Mucosa of rectum (tissue), 2 donors: ENCODE measurements around the gene FLII.
"Not testable (repeated sequence)": the region's sequence is repeated elsewhere in the genome, so short reads cannot be mapped to it uniquely, and the experiment has no call there.

Experiments used
- H3K27ac ChIP-seq, 2 donors: one replicate each; pipeline ENCODE4 v1.7.0; 2013; ENCODE audit warnings: inconsistent platforms in 2 of 2, low read depth in 2 of 2, low read length in 2 of 2
- H3K27me3 ChIP-seq, 2 donors: one replicate each; pipeline ENCODE4 v1.7.0; 2013; ENCODE audit warnings: low read length in 2 of 2; ENCODE audit not compliant: control insufficient read depth in 2 of 2, insufficient read depth in 2 of 2
- H3K36me3 ChIP-seq, 2 donors: one replicate each; pipeline ENCODE4 v1.7.0; 2013; ENCODE audit warnings: low read length in 2 of 2; ENCODE audit not compliant: control insufficient read depth in 2 of 2, insufficient read depth in 2 of 2
- H3K4me1 ChIP-seq, 2 donors: one replicate each; pipeline ENCODE4 v1.7.0; 2013; ENCODE audit warnings: low read length in 2 of 2, mild to moderate bottlenecking in 1 of 2; ENCODE audit not compliant: control insufficient read depth in 2 of 2, insufficient read depth in 2 of 2
- H3K4me3 ChIP-seq, 2 donors: one replicate each; pipeline ENCODE4 v1.7.0; 2013; ENCODE audit warnings: low read length in 2 of 2
- H3K9ac ChIP-seq, 2 donors: one replicate each; pipeline ENCODE4 v1.7.0; 2013; ENCODE audit warnings: low read length in 2 of 2, low read depth in 1 of 2, mild to moderate bottlenecking in 1 of 2
- H3K9me3 ChIP-seq, 2 donors: one replicate each; pipeline ENCODE4 v1.7.0; 2013; ENCODE audit warnings: low read length in 2 of 2; ENCODE audit not compliant: control insufficient read depth in 2 of 2
- donor health status: healthy.
- donor health status: Normal muscosa, but diverticular disease.

The FLII gene

DNA sequence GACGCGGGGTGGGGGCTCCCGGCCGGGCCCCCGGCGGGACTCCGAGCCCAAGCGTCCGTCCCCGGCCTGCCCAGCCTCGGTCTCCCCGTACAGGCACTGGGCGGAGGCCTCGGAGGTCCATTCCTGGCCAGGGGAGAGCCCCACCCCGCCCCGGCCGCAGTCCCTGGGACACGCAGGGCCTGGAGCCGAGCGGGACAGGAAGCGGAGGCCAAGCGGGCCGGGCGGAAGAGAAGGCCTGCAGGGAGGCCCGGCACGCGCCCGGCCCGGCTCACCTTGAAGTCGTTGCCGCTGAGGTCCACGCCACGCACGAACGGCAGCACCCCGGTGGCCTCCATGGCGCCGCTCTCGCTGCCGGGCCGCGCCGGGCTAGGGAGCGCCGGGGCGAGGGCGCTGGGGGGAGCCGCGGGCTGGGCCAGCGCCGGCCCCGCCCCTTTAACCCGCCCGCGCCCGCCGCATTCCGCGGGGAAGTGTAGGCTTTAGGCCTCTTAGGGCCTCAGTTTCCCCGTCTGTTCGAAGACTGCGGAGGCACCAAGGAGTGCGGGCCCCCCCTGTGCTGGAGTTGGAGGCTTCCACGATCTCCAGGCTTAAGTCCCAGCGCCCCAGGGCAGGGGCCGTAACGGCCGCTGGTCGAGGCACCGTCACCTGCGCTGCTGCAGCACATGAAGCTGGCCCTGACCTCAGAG is at the start of gene FLII:
Gene FLII, minus strand, starts transcription at position 383 of the 683 bp plus-strand sequence. Its CDS starts 48 bp downstream, at position 335.
- Histone ChIP-seq H3K27me3 (no peaks in the 10 kb centered on the region), H3K9me3 (no peaks in the 10 kb centered on the region), H3K4me1 (peaks cover 32 to 41% of the 10 kb centered on the region in 2 donors), H3K27ac (peak within 1 kb of the TSS; percentile 94), H3K4me3 (peak within 1 kb of the TSS; percentile 87 to 92), H3K36me3 (peaks cover 18 to 37% of the 10 kb centered on the region in 2 donors), H3K9ac (peak within 1 kb of the TSS; percentile 86 to 93)

DNA sequence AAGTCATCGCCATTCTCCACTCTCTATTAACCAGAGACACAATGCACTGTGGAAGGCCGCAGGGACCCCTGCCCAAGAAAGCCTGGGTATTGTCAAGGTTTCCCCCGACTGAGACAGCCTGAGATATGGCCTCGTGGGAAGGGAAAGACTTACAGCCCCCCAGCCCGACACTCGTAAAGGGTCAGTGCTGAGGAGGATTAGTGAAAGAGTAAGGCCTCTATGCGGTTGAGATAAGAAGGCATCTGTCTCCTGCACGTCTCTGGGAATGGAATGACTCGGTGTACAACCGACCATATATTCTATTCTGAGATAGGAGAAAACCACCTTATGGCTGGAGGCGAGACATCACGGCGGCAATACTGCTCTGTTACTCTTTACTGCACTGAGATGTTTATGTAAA is 44.7 kb upstream of the FLII start:
- H3K36me3 ChIP-seq = peaks cover 51 to 60% of the 10 kb centered on the region in 2 donors
- H3K27ac ChIP-seq, H3K27me3 ChIP-seq, H3K4me3 ChIP-seq, H3K9ac ChIP-seq, H3K4me1 ChIP-seq, H3K9me3 ChIP-seq: not testable (repeated sequence)

DNA sequence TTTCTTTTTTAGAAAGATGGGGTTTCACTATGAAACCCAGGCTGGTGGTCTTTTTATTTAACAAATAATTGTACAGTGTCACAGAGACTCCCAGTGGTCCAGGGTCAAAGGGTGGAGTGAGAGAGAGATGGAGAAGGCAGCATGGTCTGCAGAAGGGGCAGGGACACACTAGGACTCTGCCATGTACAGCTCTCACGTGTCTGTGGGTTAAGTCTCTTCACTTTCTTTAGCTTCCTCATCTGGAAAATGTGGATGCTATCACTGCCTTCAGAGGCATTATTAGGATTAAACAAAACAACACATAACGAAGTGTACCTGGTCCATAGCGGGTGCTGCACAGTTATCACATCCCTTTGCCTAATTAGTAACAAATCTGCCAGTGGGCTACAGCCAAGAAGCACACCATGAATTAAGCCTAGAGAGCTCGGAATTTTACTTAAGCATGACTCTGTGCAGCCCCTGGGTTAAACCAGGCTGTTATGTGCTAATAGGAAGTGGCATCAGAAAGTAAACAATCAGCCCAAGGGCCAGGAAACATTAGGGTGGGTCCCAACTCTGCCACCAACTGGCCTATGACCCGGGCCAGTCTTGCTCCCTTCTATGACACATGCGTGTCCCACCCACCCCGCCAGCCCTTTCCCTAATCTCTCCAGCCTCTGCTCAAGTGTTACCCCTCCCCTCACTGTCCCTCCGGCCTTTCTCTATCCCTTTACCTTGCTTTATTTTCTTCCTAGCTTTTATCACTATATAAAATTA is 42.4 kb upstream of the FLII start:
- no peak overlapping the region for H3K9ac ChIP-seq
- H3K4me1 ChIP-seq = no peaks in the 10 kb centered on the region
- no peaks in the 10 kb centered on the region for H3K9me3 ChIP-seq
- H3K27ac ChIP-seq = no peak overlapping the region
- peaks cover 42 to 52% of the 10 kb centered on the region in 2 donors for H3K36me3 ChIP-seq
- H3K27me3 ChIP-seq = no peaks in the 10 kb centered on the region
- no peak overlapping the region for H3K4me3 ChIP-seq

DNA sequence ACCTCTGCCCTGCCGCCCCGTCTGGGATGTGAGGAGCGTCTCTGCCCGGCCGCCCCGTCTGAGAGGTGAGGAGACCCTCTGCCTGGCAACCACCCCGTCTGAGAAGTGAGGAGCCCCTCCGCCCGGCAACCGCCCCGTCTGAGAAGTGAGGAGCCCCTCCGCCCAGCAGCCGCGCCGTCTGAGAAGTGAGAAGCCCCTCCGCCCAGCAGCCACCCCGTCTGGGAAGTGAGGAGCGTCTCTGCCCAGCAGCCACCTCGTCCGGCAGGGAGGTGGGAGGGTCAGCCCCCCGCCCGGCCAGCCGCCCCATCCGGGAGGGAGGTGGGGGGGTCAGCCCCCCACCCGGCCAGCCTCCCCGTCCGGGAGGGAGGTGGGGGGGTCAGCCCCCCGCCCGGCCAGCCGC is 39.5 kb upstream of the FLII start:
- H3K9ac ChIP-seq, H3K27ac ChIP-seq, H3K4me1 ChIP-seq, H3K27me3 ChIP-seq, H3K4me3 ChIP-seq, H3K9me3 ChIP-seq: not testable (repeated sequence)
- peaks cover 37 to 45% of the 10 kb centered on the region in 2 donors for H3K36me3 ChIP-seq

DNA sequence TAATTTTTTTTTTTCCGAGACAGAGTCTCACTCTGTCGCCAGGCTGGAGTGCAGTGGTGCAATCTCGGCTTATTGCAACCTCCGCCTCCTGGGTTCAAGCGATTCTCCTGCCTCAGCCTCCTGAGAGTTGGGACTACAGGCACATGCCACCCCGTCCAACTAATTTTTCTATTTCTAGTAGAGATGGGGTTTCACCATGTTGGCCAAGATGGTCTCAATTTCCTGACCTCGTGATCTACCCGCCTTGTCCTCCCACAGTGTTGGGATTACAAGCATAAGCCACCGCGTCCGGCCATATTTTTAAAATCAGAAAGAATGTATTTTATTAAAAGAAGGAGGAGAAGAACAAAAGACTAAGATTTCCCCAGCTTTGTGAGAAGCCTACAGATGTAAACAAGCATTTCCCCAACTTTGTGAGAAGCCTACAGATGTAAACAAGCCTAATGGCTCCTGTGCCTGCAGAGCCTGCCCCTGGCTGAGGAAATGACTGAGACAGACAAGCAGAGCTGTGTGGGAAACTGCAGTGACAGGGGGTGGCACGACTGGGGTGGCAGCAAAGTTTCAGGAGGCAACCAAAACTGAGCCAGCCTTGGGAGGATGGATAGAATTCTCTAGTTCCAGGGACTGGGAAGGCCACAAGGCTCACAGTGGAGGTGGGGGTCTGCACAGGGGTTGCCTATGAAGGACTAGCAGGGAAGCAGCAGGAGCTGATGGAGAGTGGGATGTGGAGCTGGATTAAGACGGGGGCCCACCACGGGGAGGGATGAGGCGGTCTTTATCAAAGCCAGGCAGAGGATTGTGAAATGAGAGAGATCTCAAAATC is 33.4 kb upstream of the FLII start:
- peaks cover 41 to 59% of the 10 kb centered on the region in 2 donors for H3K36me3 ChIP-seq
- H3K4me1 ChIP-seq = no peaks in the 10 kb centered on the region
- no peaks in the 10 kb centered on the region for H3K27me3 ChIP-seq
- H3K4me3 ChIP-seq = no peak overlapping the region
- no peaks in the 10 kb centered on the region for H3K9me3 ChIP-seq
- H3K9ac ChIP-seq = no peak overlapping the region
- no peak overlapping the region for H3K27ac ChIP-seq

DNA sequence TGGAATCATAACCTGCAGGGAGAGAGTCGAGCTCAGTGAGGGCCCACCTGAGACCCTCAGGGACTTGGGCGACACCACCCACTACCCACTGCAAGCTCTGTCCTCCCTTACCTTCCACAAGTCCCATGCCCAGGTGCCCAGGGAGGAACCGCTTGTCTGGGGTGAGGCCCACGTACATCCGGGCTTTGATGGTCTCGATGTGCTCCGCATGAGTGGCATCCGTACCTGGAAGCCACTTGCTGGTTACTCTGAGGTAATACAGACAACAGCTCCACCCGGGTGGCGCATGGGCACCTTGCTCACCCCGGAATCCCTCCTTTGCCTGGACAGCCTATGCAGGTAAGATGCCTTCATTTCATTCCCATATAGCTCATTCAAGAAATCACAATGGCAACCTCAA is 26.8 kb upstream of the FLII start:
- H3K9ac ChIP-seq = no peak overlapping the region
- H3K36me3 ChIP-seq = peaks cover 53 to 73% of the 10 kb centered on the region in 2 donors
- no peak overlapping the region for H3K4me3 ChIP-seq
- H3K27me3 ChIP-seq = no peaks in the 10 kb centered on the region
- H3K4me1 ChIP-seq = no peaks in the 10 kb centered on the region
- no peaks in the 10 kb centered on the region for H3K9me3 ChIP-seq
- no peak overlapping the region for H3K27ac ChIP-seq

DNA sequence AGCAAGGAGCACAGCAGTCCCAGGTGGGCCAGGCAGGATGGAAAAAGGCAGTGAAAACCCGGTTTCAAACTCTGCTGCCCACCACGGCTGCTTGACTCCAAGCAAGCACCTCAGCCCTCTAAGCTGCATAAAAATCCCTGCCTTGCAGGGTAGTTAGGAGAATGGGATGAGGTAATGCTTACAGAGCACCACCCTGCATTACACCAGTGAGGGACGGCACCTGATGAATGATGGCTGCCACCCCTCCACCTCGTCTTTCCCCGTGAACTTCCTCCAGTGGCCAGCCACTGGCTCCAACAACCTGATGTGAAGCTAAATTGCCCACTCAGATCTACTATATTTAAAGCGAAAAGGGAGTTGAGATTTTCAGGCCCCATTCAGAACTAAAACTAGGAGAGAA is 23.2 kb upstream of the FLII start:
- no peaks in the 10 kb centered on the region for H3K27me3 ChIP-seq
- no peak overlapping the region for H3K27ac ChIP-seq
- no peaks in the 10 kb centered on the region for H3K9me3 ChIP-seq
- no peak overlapping the region for H3K4me3 ChIP-seq
- H3K9ac ChIP-seq = no peak overlapping the region
- peaks cover 51 to 70% of the 10 kb centered on the region in 2 donors for H3K36me3 ChIP-seq
- no peaks in the 10 kb centered on the region for H3K4me1 ChIP-seq

DNA sequence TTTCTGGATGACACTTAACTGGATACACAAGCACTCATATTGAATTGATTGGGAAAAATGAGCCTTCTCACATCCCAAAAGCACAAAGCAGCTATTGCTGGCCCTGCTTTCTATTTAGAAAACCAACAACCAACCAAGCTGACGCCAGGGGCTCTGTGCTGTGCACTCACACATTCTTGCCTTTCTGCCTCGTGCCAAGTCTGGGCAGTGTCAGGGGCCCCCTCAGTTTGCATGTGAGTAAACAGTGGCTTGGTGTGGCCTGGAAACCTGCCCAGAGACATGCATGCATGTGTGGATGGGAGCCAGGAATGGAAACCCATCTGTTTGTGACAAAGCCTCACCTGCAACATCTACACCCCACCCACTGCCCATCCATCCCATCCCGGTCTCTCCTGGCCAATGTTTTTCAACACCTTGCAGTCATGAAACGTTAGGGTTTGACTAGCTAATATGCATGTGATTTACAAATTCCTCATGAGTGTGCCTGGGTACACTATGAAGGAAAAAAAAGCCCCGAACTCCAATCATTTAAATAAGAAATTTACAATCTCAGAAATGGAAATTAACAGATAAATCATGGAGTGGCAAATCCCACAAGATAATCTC is 22.3 kb upstream of the FLII start:
- Histone ChIP-seq H3K36me3 (peaks cover 59 to 76% of the 10 kb centered on the region in 2 donors), H3K27ac (no peak overlapping the region), H3K9me3 (no peaks in the 10 kb centered on the region), H3K4me3 (no peak overlapping the region), H3K27me3 (no peaks in the 10 kb centered on the region), H3K4me1 (no peaks in the 10 kb centered on the region), H3K9ac (no peak overlapping the region)

DNA sequence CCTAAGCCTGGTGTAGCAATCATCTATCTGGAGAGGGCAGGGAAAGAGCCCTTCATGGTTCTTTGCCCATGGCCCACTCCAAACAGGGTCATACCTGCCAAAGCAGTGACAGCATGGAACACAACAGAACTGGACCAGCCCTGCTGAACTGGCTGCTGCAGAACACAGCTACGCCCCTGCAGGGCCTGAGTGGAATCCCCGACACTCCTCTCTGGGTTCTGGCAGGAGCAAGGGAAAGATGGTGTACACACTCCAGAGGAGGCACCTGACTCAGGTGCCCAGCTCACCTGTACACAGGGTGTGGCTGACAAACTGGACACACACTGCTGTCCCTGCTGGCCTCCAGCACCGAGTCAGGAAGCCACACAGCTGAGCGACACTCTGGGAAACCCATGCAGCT is 21.7 kb upstream of the FLII start:
- Histone ChIP-seq H3K27me3 (no peaks in the 10 kb centered on the region), H3K4me1 (no peaks in the 10 kb centered on the region), H3K4me3 (no peak overlapping the region), H3K27ac (no peak overlapping the region), H3K9me3 (no peaks in the 10 kb centered on the region), H3K36me3 (peaks cover 55 to 72% of the 10 kb centered on the region in 2 donors), H3K9ac (no peak overlapping the region)
